CD4-positive, alpha-beta T cell (primary cell): Measurements from ENCODE around the gene NTM. TPM values are rescaled to one million over a fixed set of nuclear protein-coding genes. Genes with fewer than 3 reads are reported as not detected.

Experiments used
- ATAC-seq: fragments of 200-7000 bp; cut with Tn5 transposase; one replicate; pipeline ENCODE4 v1.10.0; 2022; ENCODE audit warnings: mild to moderate bottlenecking; ENCODE audit not compliant: poor library complexity
- CTCF ChIA-PET: fragments of 350-600 bp; sonication (Branson Sonifier 250); formaldehyde crosslinking; loops from one replicate; lab custom pipeline; 2021; ENCODE audit warnings: antibody characterized with exemption, inconsistent platforms; lab: Charles Lee
- POLR2A ChIA-PET: fragments of 350-600 bp; sonication (Branson Sonifier 250); formaldehyde crosslinking; loops from one replicate; lab custom pipeline; 2021; ENCODE audit warnings: antibody characterized with exemption, inconsistent platforms; lab: Charles Lee
- DNase-seq, 14 experiments: peaks; one replicate each; pipeline ENCODE4 v3.0.0-alpha.2; 2013 to 2020; ENCODE audit warnings: mixed read lengths in 2 of 14
- H3K27ac ChIP-seq, 2 donors: one replicate each; pipeline versions ENCODE4 v1.5.1 to v1.7.0; 2013; ENCODE audit warnings: low read length in 2 of 2, low read depth in 1 of 2, mild to moderate bottlenecking in 1 of 2
- H3K27me3 ChIP-seq, 2 experiments: 1 replicate in 1 of 2; 2 replicates in 1 of 2; pipeline versions ENCODE4 v1.6.1 to v1.7.0; 2013; ENCODE audit warnings: low read length in 2 of 2, control low read depth in 1 of 2, mild to moderate bottlenecking in 1 of 2, moderate library complexity in 1 of 2; ENCODE audit not compliant: insufficient read depth in 2 of 2, control insufficient read depth in 1 of 2
- H3K36me3 ChIP-seq: one replicate; pipeline ENCODE4 v1.6.1; 2013; ENCODE audit warnings: low read length, control low read depth; ENCODE audit not compliant: insufficient read depth
- H3K4me1 ChIP-seq: one replicate; pipeline ENCODE4 v1.6.1; 2013; ENCODE audit warnings: low read length, control low read depth; ENCODE audit not compliant: insufficient read depth
- H3K4me3 ChIP-seq: one replicate; pipeline ENCODE4 v1.5.1; 2013; ENCODE audit warnings: mild to moderate bottlenecking, low read length, moderate library complexity
- H3K9me3 ChIP-seq, 2 experiments: 1 replicate in 1 of 2; 2 replicates in 1 of 2; pipeline versions ENCODE4 v1.6.1 to v1.7.0; 2013; ENCODE audit warnings: low read length in 2 of 2, mild to moderate bottlenecking in 2 of 2, control low read depth in 1 of 2, moderate library complexity in 1 of 2; ENCODE audit not compliant: control insufficient read depth in 1 of 2, insufficient read depth in 1 of 2
- H3K27ac Mint-ChIP-seq: one replicate; pipeline ENCODE4 v1.8.0; 2020; ENCODE audit warnings: mixed read lengths
- H3K27me3 Mint-ChIP-seq: one replicate; pipeline ENCODE4 v1.8.0; 2021; ENCODE audit warnings: mixed read lengths
- H3K36me3 Mint-ChIP-seq: one replicate; pipeline ENCODE4 v1.8.0; 2021; ENCODE audit warnings: low read depth, mixed read lengths
- H3K4me1 Mint-ChIP-seq: one replicate; pipeline ENCODE4 v1.8.0; 2021; ENCODE audit warnings: low read depth, mixed read lengths
- H3K4me3 Mint-ChIP-seq: one replicate; pipeline ENCODE4 v1.8.0; 2020; ENCODE audit warnings: mild to moderate bottlenecking, mixed read lengths
- H3K9me3 Mint-ChIP-seq: one replicate; pipeline ENCODE4 v1.8.0; 2020; ENCODE audit warnings: mixed read lengths
- intact Hi-C, 2 experiments: fragments of 100-400 bp; cut with DNase I in 1 of 2; cut with micrococcal nuclease in 1 of 2; formaldehyde crosslinking; loops; one replicate each; pipeline versions ENCODE4 v1.15.1 to v1.9.0; 2023 to 2025; cut with DNase I, micrococcal nuclease
- total RNA-seq, 174 experiments: library from RNA in 2 of 174; stranded (reverse) in 2 of 174; gene quantifications; one replicate each; pipeline ENCODE4 v1.2.3 and lab custom pipeline; 2021 to 2026
- TF ChIP-seq, protein P1 (sequence below): fragments of 200-600 bp; IDR thresholded peaks from one replicate; pipeline ENCODE4 v1.8.0; 2022; ENCODE audit warnings: antibody characterized with exemption, mild to moderate bottlenecking

NTM gene
- total RNA-seq, 2 experiments from 2014 or later: not detected

- Mint-ChIP-seq H3K27me3 (no peaks in the 10 kb centered on the region), H3K4me3 (no peak overlapping the region), H3K36me3 (no peaks in the 10 kb centered on the region), H3K4me1 (no peaks in the 10 kb centered on the region), H3K9me3 (peaks cover 7% of the 10 kb centered on the region), H3K27ac (no peak overlapping the region)
- ATAC-seq (no peak), DNase-seq (no peak)
- Histone ChIP-seq H3K27ac (no peak overlapping the region), H3K36me3 (no peaks in the 10 kb centered on the region), H3K4me1 (no peaks in the 10 kb centered on the region), H3K9me3 (peaks cover 0 to 5% of the 10 kb centered on the region in 2 experiments), H3K27me3 (no peaks in the 10 kb centered on the region), H3K4me3 (no peak overlapping the region)
- ChIA-PET CTCF (no interaction called here), POLR2A (no interaction called here)
- TF ChIP-seq, protein P1, sequence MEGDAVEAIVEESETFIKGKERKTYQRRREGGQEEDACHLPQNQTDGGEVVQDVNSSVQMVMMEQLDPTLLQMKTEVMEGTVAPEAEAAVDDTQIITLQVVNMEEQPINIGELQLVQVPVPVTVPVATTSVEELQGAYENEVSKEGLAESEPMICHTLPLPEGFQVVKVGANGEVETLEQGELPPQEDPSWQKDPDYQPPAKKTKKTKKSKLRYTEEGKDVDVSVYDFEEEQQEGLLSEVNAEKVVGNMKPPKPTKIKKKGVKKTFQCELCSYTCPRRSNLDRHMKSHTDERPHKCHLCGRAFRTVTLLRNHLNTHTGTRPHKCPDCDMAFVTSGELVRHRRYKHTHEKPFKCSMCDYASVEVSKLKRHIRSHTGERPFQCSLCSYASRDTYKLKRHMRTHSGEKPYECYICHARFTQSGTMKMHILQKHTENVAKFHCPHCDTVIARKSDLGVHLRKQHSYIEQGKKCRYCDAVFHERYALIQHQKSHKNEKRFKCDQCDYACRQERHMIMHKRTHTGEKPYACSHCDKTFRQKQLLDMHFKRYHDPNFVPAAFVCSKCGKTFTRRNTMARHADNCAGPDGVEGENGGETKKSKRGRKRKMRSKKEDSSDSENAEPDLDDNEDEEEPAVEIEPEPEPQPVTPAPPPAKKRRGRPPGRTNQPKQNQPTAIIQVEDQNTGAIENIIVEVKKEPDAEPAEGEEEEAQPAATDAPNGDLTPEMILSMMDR: no peak
- intact Hi-C loops: no loop called here
Measured at GRCh38 chr11:131756479-131757110, 386.2 kb downstream of the NTM start.

DNA sequence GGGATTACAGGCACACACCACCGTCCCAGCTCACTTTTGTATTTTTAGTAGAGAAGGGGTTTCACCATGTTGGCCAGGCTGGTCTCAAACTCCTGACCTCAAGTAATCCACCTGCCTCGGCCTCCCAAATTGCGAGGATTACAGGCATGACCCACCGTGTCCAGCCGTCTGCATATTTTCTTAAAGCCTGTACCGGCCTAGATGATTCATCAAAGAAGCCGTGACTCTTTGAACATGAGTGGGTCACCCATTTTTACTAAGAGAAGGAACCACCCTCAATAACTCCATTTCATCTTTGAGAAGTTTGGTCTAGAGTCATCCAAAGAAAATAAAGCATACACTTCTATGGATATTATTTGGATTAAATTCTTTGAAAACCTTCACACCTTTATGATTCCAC is 388.3 kb downstream of the NTM start:
- H3K4me3 ChIP-seq: no peak overlapping the region
- no peaks in the 10 kb centered on the region for H3K27me3 ChIP-seq
- intact Hi-C loops: no loop called here
- no peaks in the 10 kb centered on the region for H3K4me1 ChIP-seq
- H3K27ac Mint-ChIP-seq: no peak overlapping the region
- ChIA-PET CTCF (no interaction called here), POLR2A (no interaction called here)
- ATAC-seq: no peak
- no peak overlapping the region for H3K4me3 Mint-ChIP-seq
- TF ChIP-seq, protein P1: no peak
- peaks cover 0 to 16% of the 10 kb centered on the region in 2 experiments for H3K9me3 ChIP-seq
- no peaks in the 10 kb centered on the region for H3K36me3 ChIP-seq
- H3K9me3 Mint-ChIP-seq: peaks cover 3% of the 10 kb centered on the region
- H3K27me3 Mint-ChIP-seq: no peaks in the 10 kb centered on the region
- no peak overlapping the region for H3K27ac ChIP-seq
- no peaks in the 10 kb centered on the region for H3K36me3 Mint-ChIP-seq
- no peaks in the 10 kb centered on the region for H3K4me1 Mint-ChIP-seq
- DNase-seq: no peak

DNA sequence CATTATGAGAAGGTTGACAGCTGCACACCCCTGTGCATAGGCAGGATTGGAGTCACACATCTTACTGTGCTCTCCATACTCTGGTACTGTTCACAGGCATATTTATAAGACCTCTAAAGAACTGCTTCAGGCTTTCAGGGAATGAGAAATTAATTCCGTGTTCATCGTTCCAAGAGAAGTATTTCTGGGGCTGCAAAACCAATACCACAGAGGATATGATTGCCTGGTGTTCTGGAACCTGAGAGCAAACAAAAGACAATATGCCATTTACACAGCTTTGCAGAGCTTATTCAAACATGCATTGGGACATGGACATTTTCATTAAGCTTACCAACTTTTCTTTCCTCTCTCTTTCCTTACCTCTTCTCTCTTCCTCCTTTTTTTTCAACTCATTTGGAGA is 388.7 kb downstream of the NTM start:
- H3K27me3 ChIP-seq: no peaks in the 10 kb centered on the region
- no peak overlapping the region for H3K27ac ChIP-seq
- no peak overlapping the region for H3K4me3 ChIP-seq
- CTCF ChIA-PET: no interaction called here
- Mint-ChIP-seq H3K4me1 (no peaks in the 10 kb centered on the region), H3K27me3 (no peaks in the 10 kb centered on the region), H3K36me3 (no peaks in the 10 kb centered on the region), H3K4me3 (no peak overlapping the region), H3K27ac (no peak overlapping the region), H3K9me3 (peaks cover 3% of the 10 kb centered on the region)
- H3K9me3 ChIP-seq: peaks cover 0 to 16% of the 10 kb centered on the region in 2 experiments
- intact Hi-C loops: no loop called here
- no peaks in the 10 kb centered on the region for H3K4me1 ChIP-seq
- TF ChIP-seq, protein P1: no peak
- ATAC-seq: no peak
- DNase-seq: no peak
- POLR2A ChIA-PET: no interaction called here
- no peaks in the 10 kb centered on the region for H3K36me3 ChIP-seq
